HepG2 (cell line): ENCODE results near the gene WSCD2. TPM values are rescaled to one million over a fixed set of nuclear protein-coding genes. Genes with fewer than 3 reads are reported as not detected.

Experiments used
- ATAC-seq: fragments of 200-7000 bp; cut with Tn5 transposase; 3 replicates; pipeline ENCODE4 v1.9.1; 2020; ENCODE audit warnings: mild to moderate bottlenecking, moderate library complexity
- BruUV-seq: library from RNA; stranded (reverse); fragments of 400-500 nt; replicated peaks from 2 replicates; lab custom pipeline; 2021; lab: Mats Ljungman, UMichigan
- CTCF ChIA-PET: fragments of 300-600 bp; formaldehyde crosslinking; extraction: SDS; loops from one replicate; lab custom pipeline; 2021; ENCODE audit warnings: low total read pairs, inconsistent platforms, low intra/inter-chr PET ratio; lab: Yijun Ruan, JAX
- POLR2A ChIA-PET: fragments of 350-600 bp; sonication (Branson Sonifier 250); formaldehyde crosslinking; loops from one replicate; lab custom pipeline; 2020; ENCODE audit warnings: antibody characterized with exemption, inconsistent platforms; lab: Yijun Ruan, JAX
- DNase-seq: peaks from one replicate; pipeline ENCODE4 v3.0.0-alpha.2; 2015; ENCODE audit warnings: low spot score
- FAIRE-seq: peaks from 3 replicates; lab custom pipeline; 2011; peaks lifted over from hg19 to GRCh38; lab: Jason Lieb, UNC
- H2AFZ ChIP-seq: one replicate; pipeline ENCODE4 v1.6.1; 2011; ENCODE audit warnings: low read length, inconsistent platforms
- H3K27ac ChIP-seq: fragments of 300-600 bp; 3 replicates; pipeline ENCODE4 v1.8.0; 2011; ENCODE audit warnings: mixed run types, mild to moderate bottlenecking, mixed read lengths, low read length, inconsistent platforms; ENCODE audit not compliant: insufficient read depth; ENCODE audit errors: extremely low read length
- H3K27me3 ChIP-seq, 2 experiments: fragments of 200-600 bp in 1 of 2; 2 replicates in 1 of 2; 3 replicates in 1 of 2; pipeline versions ENCODE4 v1.6.0 to v1.8.0; 2011; ENCODE audit warnings: low read length in 2 of 2, mild to moderate bottlenecking in 2 of 2, moderate library complexity in 2 of 2, inconsistent platforms in 1 of 2; ENCODE audit not compliant: insufficient read depth in 2 of 2, control insufficient read depth in 1 of 2
- H3K36me3 ChIP-seq, 2 experiments: fragments of 200-600 bp in 1 of 2; replicated peaks in 1 of 2; 2 replicates in 1 of 2; 3 replicates in 1 of 2; pipeline versions ENCODE4 v1.5.1 to v1.8.0; 2011; ENCODE audit warnings: low read length in 2 of 2, inconsistent platforms in 1 of 2; ENCODE audit not compliant: insufficient read depth in 2 of 2, control insufficient read depth in 1 of 2
- H3K4me1 ChIP-seq: 2 replicates; pipeline ENCODE4 v1.5.1; 2012; ENCODE audit warnings: low read length, inconsistent platforms; ENCODE audit not compliant: insufficient read depth
- H3K4me2 ChIP-seq: 2 replicates; pipeline ENCODE4 v1.6.0; 2011; ENCODE audit warnings: low read depth, low read length, inconsistent platforms
- H3K4me3 ChIP-seq, 3 experiments: fragments of 200-600 bp in 1 of 3; sonication (generic), shearing (Covaris generic) in 1 of 3; replicated peaks in 1 of 3; 2 replicates each; pipeline ENCODE4 v1.5.1; 2011 to 2016; ENCODE audit warnings: low read length in 3 of 3, inconsistent platforms in 2 of 3, low read depth in 2 of 3, mild to moderate bottlenecking in 2 of 3, control low read depth in 1 of 3, mixed read lengths in 1 of 3; ENCODE audit not compliant: insufficient read depth in 1 of 3
- H3K79me2 ChIP-seq: one replicate; pipeline ENCODE4 v1.6.1; 2011; ENCODE audit warnings: low read length, inconsistent platforms; ENCODE audit not compliant: insufficient read depth
- H3K9ac ChIP-seq: 2 replicates; pipeline ENCODE4 v1.6.0; 2011; ENCODE audit warnings: mild to moderate bottlenecking, low read depth, low read length, inconsistent platforms; ENCODE audit not compliant: insufficient read depth
- H3K9me3 ChIP-seq: 2 replicates; pipeline ENCODE4 v1.5.1; 2012; ENCODE audit warnings: mild to moderate bottlenecking, low read length
- H4K20me1 ChIP-seq: 2 replicates; pipeline ENCODE4 v1.6.0; 2011; ENCODE audit warnings: inconsistent platforms, mild to moderate bottlenecking, low read length, moderate library complexity; ENCODE audit not compliant: insufficient read depth
- CCDC6 ChIP-seq: sonication (generic); formaldehyde crosslinking; IDR thresholded peaks from 2 replicates; pipeline ENCODE4 v1.8.1; 2022; ENCODE audit warnings: mild to moderate bottlenecking, missing genetic modification reagents, moderate library complexity
- KLF15 ChIP-seq: sonication (generic); formaldehyde crosslinking; IDR thresholded peaks from 2 replicates; pipeline ENCODE4 v1.8.1; 2023; ENCODE audit warnings: borderline replicate concordance, mild to moderate bottlenecking, inconsistent platforms, missing genetic modification reagents, mixed read lengths
- KLF9 ChIP-seq: IDR thresholded peaks from 2 replicates; pipeline ENCODE4 v1.6.1; 2016; ENCODE audit warnings: low read depth
- PHF20 ChIP-seq: sonication (generic); formaldehyde crosslinking; IDR thresholded peaks from 2 replicates; pipeline ENCODE4 v1.5.0; 2020; ENCODE audit warnings: mild to moderate bottlenecking, missing genetic modification reagents
- PLSCR1 ChIP-seq: sonication (generic); formaldehyde crosslinking; IDR thresholded peaks from 2 replicates; pipeline ENCODE4 v1.5.0; 2020; ENCODE audit warnings: missing genetic modification reagents, mild to moderate bottlenecking, borderline replicate concordance
- RFX5 ChIP-seq: IDR thresholded peaks from 2 replicates; pipeline ENCODE4 v1.6.1; 2011; ENCODE audit warnings: low read depth, low read length, improper control_type of control experiment
- TCF7 ChIP-seq: sonication (generic); IDR thresholded peaks from 2 replicates; pipeline ENCODE4 v1.6.1; 2016; ENCODE audit warnings: antibody characterized with exemption, low read depth
- ZNF543 ChIP-seq: sonication (generic); formaldehyde crosslinking; IDR thresholded peaks from 2 replicates; pipeline ENCODE4 v1.4.0; 2020; ENCODE audit warnings: mild to moderate bottlenecking, missing genetic modification reagents
- ZNF629 ChIP-seq: sonication (generic); formaldehyde crosslinking; conservative IDR thresholded peaks from 2 replicates; pipeline ENCODE4 v1.5.0; 2020; ENCODE audit warnings: missing genetic modification reagents
- WGBS: methylation state at CpG from one replicate; pipeline ENCODE4 v1.1.6; 2017; ENCODE audit warnings: low lambda C conversion rate; 5-methylcytosine and 5-hydroxymethylcytosine counted together
- in situ Hi-C: cut with HindIII; loops from 2 replicates; pipeline ENCODE4 v1.10.0; 2017; ENCODE audit warnings: low pct_unique_long_range_greater_than_20kb; ENCODE audit not compliant: extremely low pct_ligation_motif_present
- intact Hi-C: fragments of 100-400 bp; cut with micrococcal nuclease; formaldehyde crosslinking; loops from one replicate; pipeline ENCODE4 v1.10.0; 2022; ENCODE audit not compliant: unreplicated experiment
- polyA plus RNA-seq, 8 experiments: library from polyadenylated mRNA; depleted of rRNA in 3 of 8; stranded (reverse) in 7 of 8; unstranded in 1 of 8; fragments of >200 nt; fragmentation: Illumina TruSeq in 4 of 8; extraction: Trizol in 4 of 8; gene quantifications; 2 replicates each; pipeline versions ENCODE4 v1.2.1 to v1.2.3, GENCODE V29; 2011 to 2016; ENCODE audit warnings: low read depth in 4 of 8, missing spikeins in 1 of 8, mixed read lengths in 1 of 8; ENCODE audit not compliant: insufficient read depth in 1 of 8
- total RNA-seq, 5 experiments: library from RNA; depleted of rRNA; stranded (reverse); fragments of >200 nt; fragmentation: Illumina TruSeq; extraction: Trizol; gene quantifications; 2 replicates each; pipeline ENCODE4 v1.2.3, GENCODE V29; 2016; ENCODE audit warnings: low read depth in 1 of 5
- TF ChIP-seq, protein P1 (sequence below): sonication (generic); formaldehyde crosslinking; IDR thresholded peaks from 2 replicates; pipeline ENCODE4 v1.5.1; 2020; ENCODE audit warnings: mild to moderate bottlenecking, missing genetic modification reagents, borderline replicate concordance
- TF ChIP-seq, protein P2 (sequence below): sonication (generic); formaldehyde crosslinking; IDR thresholded peaks from 2 replicates; pipeline ENCODE4 v1.4.0; 2020; ENCODE audit warnings: mild to moderate bottlenecking, missing genetic modification reagents
- TF ChIP-seq, protein P3 (sequence below): sonication (generic); formaldehyde crosslinking; conservative IDR thresholded peaks from 2 replicates; pipeline ENCODE4 v1.5.0; 2020; ENCODE audit warnings: missing genetic modification reagents

WSCD2 gene
- total and polyA plus RNA-seq, 2 of the 13 experiments (the other 11 are each of a cell fraction or from before 2014, with no cell fraction given): not detected

DNA sequence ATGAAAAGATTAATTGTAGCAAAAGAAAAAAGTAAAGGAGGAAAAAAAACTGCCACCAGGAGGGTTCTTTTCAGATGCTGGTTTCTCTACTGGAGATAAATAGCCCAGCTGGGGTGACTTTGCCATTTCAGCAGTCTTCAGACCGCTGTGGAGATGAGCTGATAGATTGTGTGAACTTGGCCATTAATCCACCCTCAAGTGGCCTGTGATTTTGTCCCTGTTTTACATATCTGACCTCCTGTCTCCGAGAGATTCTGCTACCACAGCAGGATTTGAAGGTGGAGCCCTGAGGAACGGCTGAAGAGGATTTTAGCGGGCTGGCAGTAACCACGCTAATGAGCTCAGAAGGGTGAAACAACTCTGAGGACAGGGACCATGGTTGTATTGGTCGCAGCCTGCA, 72.7 kb downstream of the WSCD2 start:
- Histone ChIP-seq H4K20me1 (no peaks in the 10 kb centered on the region), H3K4me2 (no peak overlapping the region), H3K27me3 (0 out of 5 replicates have a peak, but pooled peaks cover 0 to 4% of the 10 kb centered on the region in 2 experiments), H3K79me2 (no peaks in the 10 kb centered on the region), H3K4me3 (no peak overlapping the region), H3K27ac (no peak overlapping the region), H3K9me3 (peaks cover 10% of the 10 kb centered on the region), H2AFZ (no peak overlapping the region), H3K4me1 (no peaks in the 10 kb centered on the region), H3K36me3 (no peaks in the 10 kb centered on the region), H3K9ac (no peak overlapping the region)
- no peak for TF ChIP-seq ZNF629
- ChIA-PET POLR2A (no interaction called here), CTCF (no interaction called here)
- WGBS: 26% methylated on average over 6 of the region's 6 CpGs
- DNase-seq (no peak), FAIRE-seq (no peak), ATAC-seq (no peak)
- intact Hi-C loops (no loop called here), in situ Hi-C loops (no loop called here)
- BruUV-seq: no TSS peak

DNA sequence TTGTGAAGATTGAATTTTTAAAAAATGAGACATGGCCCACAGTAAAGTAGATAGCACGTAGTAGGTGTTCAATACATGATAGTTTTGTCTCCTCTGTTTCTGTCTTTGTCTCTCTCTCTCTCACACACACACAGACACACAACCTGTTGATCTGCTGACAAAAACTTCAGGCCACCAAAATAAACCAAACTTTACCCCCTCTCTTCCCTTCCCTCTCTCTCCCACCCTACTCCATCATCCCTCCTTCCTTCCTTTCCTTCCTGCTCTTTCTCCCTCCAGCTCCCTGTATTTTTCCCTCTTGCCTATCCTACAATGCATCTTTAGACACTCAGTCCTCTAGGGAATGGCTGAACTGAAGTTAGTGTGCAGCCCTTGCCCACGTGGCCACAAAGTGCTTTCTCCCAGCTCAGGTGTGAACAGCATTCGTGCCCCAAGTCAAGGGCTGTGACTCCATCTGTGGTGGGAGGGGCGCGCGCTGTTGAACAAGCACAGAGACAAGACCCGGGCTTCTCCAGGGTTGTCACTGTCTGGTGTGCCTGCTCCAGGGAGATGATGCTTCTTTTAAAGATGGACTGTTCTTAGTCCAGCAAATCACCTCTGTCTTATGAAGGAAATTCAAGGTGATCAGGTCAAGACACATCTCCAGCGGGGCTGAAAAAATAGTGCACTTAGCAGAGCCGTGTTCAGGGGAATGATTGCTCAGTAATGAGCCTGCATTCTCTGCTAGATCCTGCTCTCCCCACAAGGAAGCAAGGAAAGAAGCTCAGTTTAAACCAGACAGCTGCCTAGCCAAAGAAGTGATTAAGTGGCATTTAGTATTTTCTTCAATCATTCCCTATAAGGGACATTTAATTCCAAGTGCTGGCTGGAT, 75.3 kb downstream of the WSCD2 start:
- POLR2A ChIA-PET: no interaction called here
- TF ChIP-seq TCF7: no peak
- TF ChIP-seq KLF15 (CRISPR knock-in tag): no peak
- TF ChIP-seq, protein P1, sequence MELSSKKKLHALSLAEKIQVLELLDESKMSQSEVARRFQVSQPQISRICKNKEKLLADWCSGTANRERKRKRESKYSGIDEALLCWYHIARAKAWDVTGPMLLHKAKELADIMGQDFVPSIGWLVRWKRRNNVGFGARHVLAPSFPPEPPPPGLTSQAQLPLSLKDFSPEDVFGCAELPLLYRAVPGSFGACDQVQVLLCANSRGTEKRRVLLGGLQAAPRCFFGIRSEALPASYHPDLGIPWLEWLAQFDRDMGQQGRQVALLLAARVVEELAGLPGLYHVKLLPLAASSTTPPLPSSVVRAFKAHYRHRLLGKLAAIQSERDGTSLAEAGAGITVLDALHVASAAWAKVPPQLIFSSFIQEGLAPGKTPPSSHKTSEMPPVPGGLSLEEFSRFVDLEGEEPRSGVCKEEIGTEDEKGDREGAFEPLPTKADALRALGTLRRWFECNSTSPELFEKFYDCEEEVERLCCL (CRISPR knock-in tag): no peak
- TF ChIP-seq, protein P2, sequence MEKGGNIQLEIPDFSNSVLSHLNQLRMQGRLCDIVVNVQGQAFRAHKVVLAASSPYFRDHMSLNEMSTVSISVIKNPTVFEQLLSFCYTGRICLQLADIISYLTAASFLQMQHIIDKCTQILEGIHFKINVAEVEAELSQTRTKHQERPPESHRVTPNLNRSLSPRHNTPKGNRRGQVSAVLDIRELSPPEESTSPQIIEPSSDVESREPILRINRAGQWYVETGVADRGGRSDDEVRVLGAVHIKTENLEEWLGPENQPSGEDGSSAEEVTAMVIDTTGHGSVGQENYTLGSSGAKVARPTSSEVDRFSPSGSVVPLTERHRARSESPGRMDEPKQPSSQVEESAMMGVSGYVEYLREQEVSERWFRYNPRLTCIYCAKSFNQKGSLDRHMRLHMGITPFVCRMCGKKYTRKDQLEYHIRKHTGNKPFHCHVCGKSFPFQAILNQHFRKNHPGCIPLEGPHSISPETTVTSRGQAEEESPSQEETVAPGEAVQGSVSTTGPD (CRISPR knock-in tag): no peak
- no peak for TF ChIP-seq KLF9 (CRISPR knock-in tag)
- TF ChIP-seq, protein P3, sequence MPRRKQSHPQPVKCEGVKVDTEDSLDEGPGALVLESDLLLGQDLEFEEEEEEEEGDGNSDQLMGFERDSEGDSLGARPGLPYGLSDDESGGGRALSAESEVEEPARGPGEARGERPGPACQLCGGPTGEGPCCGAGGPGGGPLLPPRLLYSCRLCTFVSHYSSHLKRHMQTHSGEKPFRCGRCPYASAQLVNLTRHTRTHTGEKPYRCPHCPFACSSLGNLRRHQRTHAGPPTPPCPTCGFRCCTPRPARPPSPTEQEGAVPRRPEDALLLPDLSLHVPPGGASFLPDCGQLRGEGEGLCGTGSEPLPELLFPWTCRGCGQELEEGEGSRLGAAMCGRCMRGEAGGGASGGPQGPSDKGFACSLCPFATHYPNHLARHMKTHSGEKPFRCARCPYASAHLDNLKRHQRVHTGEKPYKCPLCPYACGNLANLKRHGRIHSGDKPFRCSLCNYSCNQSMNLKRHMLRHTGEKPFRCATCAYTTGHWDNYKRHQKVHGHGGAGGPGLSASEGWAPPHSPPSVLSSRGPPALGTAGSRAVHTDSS: no peak
- TF ChIP-seq PLSCR1: no peak
- TF ChIP-seq CCDC6 (CRISPR knock-in tag): no peak
- TF ChIP-seq RFX5: no peak
- no peak for TF ChIP-seq PHF20
- no peak for TF ChIP-seq ZNF543 (CRISPR knock-in tag)

More for the DNA sequence above, 75.3 kb downstream of the WSCD2 start:
- no peaks in the 10 kb centered on the region for H3K36me3 ChIP-seq
- H3K9me3 ChIP-seq: peaks cover 10% of the 10 kb centered on the region
- H3K4me1 ChIP-seq: no peaks in the 10 kb centered on the region
- CTCF ChIA-PET: no interaction called here
- H3K4me3 ChIP-seq: no peak overlapping the region
- H3K27me3 ChIP-seq: 0 out of 5 replicates have a peak, but pooled peaks cover 0 to 4% of the 10 kb centered on the region in 2 experiments
- H4K20me1 ChIP-seq: no peaks in the 10 kb centered on the region
- in situ Hi-C loops (no loop called here), intact Hi-C loops (no loop called here)
- BruUV-seq: no TSS peak
- no peak overlapping the region for H3K4me2 ChIP-seq
- no peak for FAIRE-seq
- no peak overlapping the region for H2AFZ ChIP-seq
- DNase-seq: no peak
- H3K9ac ChIP-seq: no peak overlapping the region
- no peaks in the 10 kb centered on the region for H3K79me2 ChIP-seq
- ATAC-seq: no peak
- 26% methylated on average over 7 of the region's 9 CpGs for WGBS
- H3K27ac ChIP-seq: no peak overlapping the region
